BJ (cell line): ENCODE measurements around the gene AKR1E2. TPM values are rescaled to one million over a fixed set of nuclear protein-coding genes. Genes with fewer than 3 reads are reported as not detected.

Source experiments
- CTCF ChIA-PET: fragments of 350-600 bp; formaldehyde crosslinking; extraction: SDS; loops from one replicate; lab custom pipeline; 2021; ENCODE audit warnings: antibody characterized with exemption, inconsistent platforms; lab: Yijun Ruan, JAX
- POLR2A ChIA-PET: fragments of 300-600 bp; sonication (Branson Sonifier 250); formaldehyde crosslinking; extraction: SDS; loops from one replicate; lab custom pipeline; 2021; ENCODE audit warnings: antibody characterized with exemption; lab: Charles Lee
- DNase-seq: peaks from one replicate; pipeline ENCODE4 v3.0.0-alpha.2; 2011; ENCODE audit warnings: low read depth
- H3K27me3 ChIP-seq: 2 replicates; pipeline ENCODE4 v1.6.0; 2011; ENCODE audit warnings: low read length; ENCODE audit not compliant: control insufficient read depth, insufficient read depth
- H3K36me3 ChIP-seq: 2 replicates; pipeline ENCODE4 v1.5.1; 2011; ENCODE audit warnings: low read length; ENCODE audit not compliant: control insufficient read depth, insufficient read depth
- H3K4me3 ChIP-seq: 2 replicates; pipeline ENCODE4 v1.5.1; 2011; ENCODE audit warnings: low read depth, mild to moderate bottlenecking, control low read depth, low read length
- polyA plus RNA-seq: library from polyadenylated mRNA; depleted of rRNA; stranded (reverse); fragments of >200 nt; gene quantifications from 2 replicates; pipeline ENCODE4 v1.2.3, GENCODE V29; 2011
- TF ChIP-seq, protein P1 (sequence below): IDR thresholded peaks from 2 replicates; pipeline ENCODE4 v1.5.1; 2011; ENCODE audit warnings: low read depth, mild to moderate bottlenecking, control low read depth, inconsistent platforms, low read length, moderate library complexity; ENCODE audit not compliant: insufficient read depth

The AKR1E2 gene
- polyA plus RNA-seq, 1 experiment: 3.3 TPM

DNA sequence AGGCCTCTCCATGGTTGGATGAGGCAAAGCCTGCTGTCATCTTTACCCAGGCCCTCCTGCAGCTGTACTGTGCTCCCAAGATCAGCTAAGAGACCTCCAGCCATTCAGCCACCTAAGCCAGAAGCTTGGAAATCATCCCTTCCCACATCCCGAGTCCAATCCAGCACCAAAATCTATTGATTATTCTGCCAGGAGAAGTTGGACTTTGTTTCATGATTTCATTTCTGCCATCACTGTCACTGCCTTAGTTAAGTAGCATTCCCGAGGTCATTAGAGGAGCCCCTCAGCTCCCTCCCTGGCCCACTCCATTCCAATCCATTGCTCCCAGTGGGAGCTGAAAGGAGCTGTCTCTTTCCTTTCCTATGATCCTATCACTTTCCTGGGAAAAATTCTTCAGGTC, 14.1 kb downstream of the AKR1E2 start:
- H3K27me3 ChIP-seq: no peaks in the 10 kb centered on the region
- ChIA-PET POLR2A (no interaction called here), CTCF (interaction anchor here (1.5 to 5.5 kb wide), 3 partner anchors 10 to 25 kb away, joined by 6 to 23 read pairs (median 16); partner anchors contain the start of gene AKR1E2)
- no peak overlapping the region for H3K4me3 ChIP-seq
- no peak for DNase-seq
- TF ChIP-seq, protein P1, sequence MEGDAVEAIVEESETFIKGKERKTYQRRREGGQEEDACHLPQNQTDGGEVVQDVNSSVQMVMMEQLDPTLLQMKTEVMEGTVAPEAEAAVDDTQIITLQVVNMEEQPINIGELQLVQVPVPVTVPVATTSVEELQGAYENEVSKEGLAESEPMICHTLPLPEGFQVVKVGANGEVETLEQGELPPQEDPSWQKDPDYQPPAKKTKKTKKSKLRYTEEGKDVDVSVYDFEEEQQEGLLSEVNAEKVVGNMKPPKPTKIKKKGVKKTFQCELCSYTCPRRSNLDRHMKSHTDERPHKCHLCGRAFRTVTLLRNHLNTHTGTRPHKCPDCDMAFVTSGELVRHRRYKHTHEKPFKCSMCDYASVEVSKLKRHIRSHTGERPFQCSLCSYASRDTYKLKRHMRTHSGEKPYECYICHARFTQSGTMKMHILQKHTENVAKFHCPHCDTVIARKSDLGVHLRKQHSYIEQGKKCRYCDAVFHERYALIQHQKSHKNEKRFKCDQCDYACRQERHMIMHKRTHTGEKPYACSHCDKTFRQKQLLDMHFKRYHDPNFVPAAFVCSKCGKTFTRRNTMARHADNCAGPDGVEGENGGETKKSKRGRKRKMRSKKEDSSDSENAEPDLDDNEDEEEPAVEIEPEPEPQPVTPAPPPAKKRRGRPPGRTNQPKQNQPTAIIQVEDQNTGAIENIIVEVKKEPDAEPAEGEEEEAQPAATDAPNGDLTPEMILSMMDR: no peak
- H3K36me3 ChIP-seq: peaks cover 6% of the 10 kb centered on the region; the same call in 1 of the 2 replicates

DNA sequence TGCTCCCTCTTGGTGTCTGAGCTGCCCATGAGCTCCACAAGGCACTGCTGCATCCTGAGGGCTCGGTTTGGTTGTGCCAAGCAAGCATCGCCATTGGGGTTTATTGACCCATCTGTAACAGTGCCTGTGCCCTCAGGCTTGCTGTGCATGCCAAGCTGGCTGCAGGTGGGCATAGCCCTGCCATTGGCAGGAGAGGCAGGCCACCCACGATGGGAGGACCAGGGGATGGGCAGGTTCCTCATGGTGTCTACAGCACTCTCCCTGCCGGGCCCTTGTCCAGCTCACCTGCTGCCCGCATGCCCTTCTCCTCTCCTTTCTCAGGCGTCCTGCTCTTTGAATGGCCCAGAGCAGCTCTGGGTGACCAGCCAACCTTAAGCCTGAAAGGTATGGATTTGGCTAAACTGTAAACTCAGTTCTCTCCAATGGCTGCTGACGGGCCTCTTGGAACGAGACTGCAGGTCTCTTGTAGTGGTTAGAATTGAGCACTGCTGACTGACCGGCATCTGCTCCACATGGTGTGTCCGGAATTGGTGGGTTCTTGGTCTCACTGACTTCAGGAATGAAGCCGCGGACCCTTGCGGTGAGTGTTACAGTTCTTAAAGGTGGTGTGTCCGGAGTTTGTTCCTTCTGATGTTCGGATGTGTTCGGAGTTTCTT, 17.6 kb downstream of the AKR1E2 start:
- Histone ChIP-seq H3K36me3 (0 out of 2 replicates have a peak, but pooled peaks cover 1% of the 10 kb centered on the region), H3K27me3 (no peaks in the 10 kb centered on the region), H3K4me3 (no peak overlapping the region)
- CTCF ChIA-PET: interaction anchor here (0.8 to 1.2 kb wide), 3 partner anchors 11 to 469 kb away, joined by 3 to 5 read pairs (median 3); no protein-coding TSS in a partner anchor
- POLR2A ChIA-PET: no interaction called here
- no peak for DNase-seq
- TF ChIP-seq, protein P1: no peak

DNA sequence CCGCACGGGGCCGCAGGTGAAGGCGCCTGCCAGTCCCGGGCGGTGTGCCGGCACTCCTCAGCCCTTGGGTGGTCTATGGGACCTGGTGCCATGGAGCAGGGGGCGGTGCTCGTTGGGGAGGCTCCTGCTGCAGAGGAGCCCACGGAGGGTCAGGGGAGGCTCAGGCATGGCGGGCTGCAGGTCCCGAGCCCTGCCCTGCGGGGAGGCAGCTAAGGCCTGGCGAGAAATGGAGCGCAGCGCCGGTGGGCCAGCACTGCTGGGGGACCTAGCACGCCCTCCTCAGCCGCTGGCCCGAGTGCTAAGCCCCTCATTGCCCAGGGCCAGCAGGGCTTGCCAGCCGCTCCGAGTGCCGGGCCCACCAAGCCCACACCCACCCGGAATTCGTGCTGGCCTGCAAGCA, 18.9 kb downstream of the AKR1E2 start:
- CTCF ChIA-PET: interaction anchor here (0.6 to 0.8 kb wide), 2 partner anchors 13 to 461 kb away, joined by 3 to 4 read pairs; no protein-coding TSS in a partner anchor
- no peaks in the 10 kb centered on the region for H3K36me3 ChIP-seq
- no peak for DNase-seq
- no peaks in the 10 kb centered on the region for H3K27me3 ChIP-seq
- TF ChIP-seq, protein P1: no peak
- POLR2A ChIA-PET: no interaction called here
- no peak overlapping the region for H3K4me3 ChIP-seq

DNA sequence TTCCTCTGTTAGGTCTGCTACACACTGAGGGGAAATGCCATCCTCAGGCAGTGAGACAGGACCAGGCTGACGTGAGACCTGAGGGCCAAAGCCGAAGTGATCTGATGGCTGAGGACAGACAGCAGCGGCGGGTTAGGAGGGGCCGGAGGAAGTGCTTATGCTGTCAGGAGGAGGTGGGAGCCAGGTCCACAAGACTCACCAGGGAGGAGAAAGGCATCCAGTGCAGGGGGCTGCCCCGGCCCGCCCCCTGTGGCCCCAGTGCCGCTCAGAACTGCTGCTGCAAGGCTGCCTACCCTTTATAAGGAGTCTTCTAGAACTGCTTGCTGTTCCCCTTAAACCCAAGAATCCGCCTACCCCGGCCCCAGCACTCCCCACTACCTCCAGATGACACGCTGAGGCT, 19.8 kb downstream of the AKR1E2 start:
- TF ChIP-seq, protein P1: no peak
- no peak for DNase-seq
- POLR2A ChIA-PET: no interaction called here
- Histone ChIP-seq H3K36me3 (no peaks in the 10 kb centered on the region), H3K27me3 (no peaks in the 10 kb centered on the region), H3K4me3 (no peak overlapping the region)
- CTCF ChIA-PET: interaction anchor here (0.6 to 0.8 kb wide), 2 partner anchors 12 to 460 kb away, joined by 3 to 4 read pairs; no protein-coding TSS in a partner anchor

DNA sequence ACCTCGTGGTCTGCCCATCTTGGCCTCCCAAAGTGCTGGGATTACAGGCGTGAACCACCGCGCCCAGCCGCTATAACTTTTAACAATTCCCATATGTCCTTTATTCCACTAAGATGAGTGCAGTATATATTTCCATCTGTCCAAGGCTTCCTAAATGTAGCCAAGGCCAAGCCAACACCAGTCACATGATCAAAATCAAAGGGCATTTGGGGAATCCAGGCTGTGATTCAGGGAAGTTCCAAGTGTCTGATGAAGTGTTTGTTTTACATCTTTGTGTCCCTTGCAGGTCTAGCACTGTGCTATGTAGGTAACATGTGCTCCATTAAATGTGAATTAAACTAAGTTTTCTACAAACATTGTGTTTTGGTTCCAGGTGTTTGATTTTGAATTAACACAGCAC, 20.8 kb downstream of the AKR1E2 start:
- TF ChIP-seq, protein P1: no peak
- ChIA-PET CTCF (interaction anchor here (0.5 to 6.9 kb wide), 6 partner anchors 15 to 496 kb away, joined by 4 to 172 read pairs (median 6); partner anchors contain the start of gene AKR1C3), POLR2A (no interaction called here)
- no peak for DNase-seq
- Histone ChIP-seq H3K27me3 (no peaks in the 10 kb centered on the region), H3K36me3 (no peaks in the 10 kb centered on the region), H3K4me3 (no peak overlapping the region)
